Activated T-cell treated with anti-CD3 and anti-CD28 coated beads, Interleukin-2, amount 50 U/mL, for 1 hour (primary cell): ENCODE results near the gene GSTO1.
A peak's percentile ranks its signal among the peaks of the same experiment; 100 is the strongest.
"Not testable (repeated sequence)": the region's sequence is repeated elsewhere in the genome, so short reads cannot be mapped to it uniquely, and the experiment has no call there.

ENCODE experiments used
- DNase-seq: peaks from one replicate; pipeline ENCODE4 v3.0.0-alpha.2; 2020

Gene GSTO1

GRCh38 chr10:104254493-104255310 lies at the start of gene GSTO1:
Gene GSTO1 (plus strand): TSS chr10:104254892. CDS start chr10:104254929, 37 bp downstream.
- DNase-seq: peak; percentile 55

GRCh38 chr10:104208730-104209129 lies 46.0 kb upstream of the GSTO1 start:
- DNase-seq: no peak

- no peak for DNase-seq
Measured at GRCh38 chr10:104209575-104210198, 45.0 kb upstream of the GSTO1 start.

- DNase-seq: no peak
Measured at GRCh38 chr10:104216631-104217030, 38.1 kb upstream of the GSTO1 start.

- DNase-seq: no peak
Measured at GRCh38 chr10:104218751-104219150, 35.9 kb upstream of the GSTO1 start.

GRCh38 chr10:104220522-104220921 lies 34.2 kb upstream of the GSTO1 start:
- no peak for DNase-seq

GRCh38 chr10:104223304-104223703 lies 31.4 kb upstream of the GSTO1 start:
- DNase-seq: no peak

- DNase-seq: no peak
Measured at GRCh38 chr10:104230490-104230889, 24.2 kb upstream of the GSTO1 start.

- peak; percentile 99 for DNase-seq
Measured at GRCh38 chr10:104231784-104232612, 22.7 kb upstream of the GSTO1 start, which contains the start of gene CFAP43. Gene CFAP43 (minus strand): TSS chr10:104232364. CDS start chr10:104232246, 118 bp downstream.

- DNase-seq: no peak
Measured at GRCh38 chr10:104232613-104233102, 22.0 kb upstream of the GSTO1 start.

- no peak for DNase-seq
Measured at GRCh38 chr10:104233817-104234216, 20.9 kb upstream of the GSTO1 start.

GRCh38 chr10:104234934-104235333 lies 19.8 kb upstream of the GSTO1 start:
- no peak for DNase-seq

GRCh38 chr10:104235801-104236200 lies 18.9 kb upstream of the GSTO1 start:
- no peak for DNase-seq

GRCh38 chr10:104240078-104240477 lies 14.6 kb upstream of the GSTO1 start:
- DNase-seq: no peak

- no peak for DNase-seq
Measured at GRCh38 chr10:104242545-104242944, 12.1 kb upstream of the GSTO1 start.

GRCh38 chr10:104243009-104243408 lies 11.7 kb upstream of the GSTO1 start:
- not testable (repeated sequence) for DNase-seq

GRCh38 chr10:104243512-104243911 lies 11.2 kb upstream of the GSTO1 start:
- no peak for DNase-seq

GRCh38 chr10:104245066-104245632 lies 9.5 kb upstream of the GSTO1 start:
- DNase-seq: no peak

GRCh38 chr10:104246976-104247375 lies 7.7 kb upstream of the GSTO1 start:
- DNase-seq: no peak

GRCh38 chr10:104247513-104248146 lies 7.1 kb upstream of the GSTO1 start:
- DNase-seq: no peak

GRCh38 chr10:104248931-104249330 lies 5.8 kb upstream of the GSTO1 start:
- DNase-seq: not testable (repeated sequence)

- DNase-seq: no peak
Measured at GRCh38 chr10:104250371-104250770, 4.3 kb upstream of the GSTO1 start.
